ENCODE data around the gene MEIOSIN.
"Not testable (repeated sequence)": the region's sequence is repeated elsewhere in the genome, so short reads cannot be mapped to it uniquely, and the experiment has no call there.

MEIOSIN gene

GRCh38 chr19:45713141-45713540 is 20.1 kb upstream of the MEIOSIN start:
- Histone ChIP-seq H3K27ac (no peak overlapping the region), H3K4me3 (no peak overlapping the region)
- no peak for TF ChIP-seq CTCF (IDR thresholded peaks at IDR 0.05)
- no peak for DNase-seq (ENCODE audit: low spot score)

- no peak for DNase-seq (ENCODE audit: low spot score)
- no peak overlapping the region for H3K4me3 ChIP-seq
- no peak overlapping the region for H3K27ac ChIP-seq
- no peak for TF ChIP-seq CTCF (IDR thresholded peaks at IDR 0.05)
These were observed 18.1 kb upstream of the MEIOSIN start for GRCh38 chr19:45715139-45715538.

GRCh38 chr19:45716359-45717130 is 16.7 kb upstream of the MEIOSIN start:
- no peak for DNase-seq (ENCODE audit: low spot score)
- TF ChIP-seq CTCF (IDR thresholded peaks at IDR 0.05): no peak

GRCh38 chr19:45717131-45717982 is 15.9 kb upstream of the MEIOSIN start:
- peak; percentile 99 for DNase-seq (ENCODE audit: low spot score)
- H3K4me3 ChIP-seq: peak overlapping the region; percentile 70
- peak overlapping the region; percentile 82 to 95 for H3K27ac ChIP-seq
- no peak for TF ChIP-seq CTCF (IDR thresholded peaks at IDR 0.05)

More at GRCh38 chr19:45716359-45717130, 16.7 kb upstream of the MEIOSIN start:
- H3K27ac ChIP-seq: peak overlapping the region; percentile 69 to 95
- peak overlapping the region; percentile 70 for H3K4me3 ChIP-seq

GRCh38 chr19:45717983-45718650 is 15.1 kb upstream of the MEIOSIN start:
- no peak for TF ChIP-seq CTCF (IDR thresholded peaks at IDR 0.05)
- DNase-seq (ENCODE audit: low spot score): peak; percentile 81

GRCh38 chr19:45720065-45720464 is 13.2 kb upstream of the MEIOSIN start:
- not testable (repeated sequence) for H3K4me3 ChIP-seq; H3K27ac ChIP-seq; DNase-seq (ENCODE audit: low spot score)

More at GRCh38 chr19:45717983-45718650, 15.1 kb upstream of the MEIOSIN start:
- Histone ChIP-seq H3K4me3 (peak overlapping the region; percentile 70), H3K27ac (peak overlapping the region; percentile 82 to 95)

- not testable (repeated sequence) for DNase-seq (ENCODE audit: low spot score); H3K4me3 ChIP-seq; H3K27ac ChIP-seq
These were observed 4.6 kb upstream of the MEIOSIN start for GRCh38 chr19:45728683-45729082.

Measured in coronary artery (tissue), 2 donors.